Neural crest cell (in vitro differentiated cells): ENCODE data around the gene HSP90AA1. TPM values are rescaled to one million over a fixed set of nuclear protein-coding genes. Genes with fewer than 3 reads are reported as not detected.
"Not testable (repeated sequence)": the region's sequence is repeated elsewhere in the genome, so short reads cannot be mapped to it uniquely, and the experiment has no call there.

ENCODE experiments used
- DNase-seq: peaks from one replicate; pipeline ENCODE4 v3.0.0; 2021; ENCODE audit warnings: low read depth, mixed read lengths, low spot score
- H3K27ac Mint-ChIP-seq: one replicate; pipeline ENCODE4 v1.8.0; 2021; ENCODE audit warnings: mild to moderate bottlenecking, mixed read lengths; ENCODE audit not compliant: unreplicated experiment
- H3K27me3 Mint-ChIP-seq: 2 replicates; pipeline ENCODE4 v1.8.0; 2021; ENCODE audit warnings: low read depth, mild to moderate bottlenecking, mixed read lengths
- H3K36me3 Mint-ChIP-seq: 2 replicates; pipeline ENCODE4 v1.8.0; 2021; ENCODE audit warnings: low read depth, mild to moderate bottlenecking, mixed read lengths
- H3K4me1 Mint-ChIP-seq: 2 replicates; pipeline ENCODE4 v1.8.0; 2021; ENCODE audit warnings: mixed read lengths
- H3K4me3 Mint-ChIP-seq: one replicate; pipeline ENCODE4 v1.8.0; 2021; ENCODE audit warnings: mild to moderate bottlenecking, mixed read lengths
- H3K9me3 Mint-ChIP-seq: 2 replicates; pipeline ENCODE4 v1.8.0; 2021; ENCODE audit warnings: mixed read lengths
- CTCF ChIP-seq: fragments of 200-600 bp; sonication (generic); conservative IDR thresholded peaks from 2 replicates; pipeline ENCODE4 v1.5.0; 2021; ENCODE audit warnings: antibody characterized with exemption, mild to moderate bottlenecking
- total RNA-seq: library from RNA; stranded (reverse); gene quantifications from 2 replicates; pipeline ENCODE4 v1.2.1, GENCODE V29; 2021

Gene HSP90AA1
- total RNA-seq, 1 donor from 2014 or later, result 760 TPM

GRCh38 chr14:102078831-102079699 lies 7.8 kb downstream of the HSP90AA1 start:
- Mint-ChIP-seq H3K27ac (no peak overlapping the region), H3K27me3 (no peaks in the 10 kb centered on the region), H3K4me1 (peaks cover 30% of the 10 kb centered on the region), H3K9me3 (peaks cover 2% of the 10 kb centered on the region), H3K4me3 (peak overlapping the region; percentile 54), H3K36me3 (peaks cover 50% of the 10 kb centered on the region)
- no peak for DNase-seq
- no peak for TF ChIP-seq CTCF

- Mint-ChIP-seq H3K4me1 (peaks cover 23% of the 10 kb centered on the region), H3K4me3 (peak overlapping the region; percentile 49), H3K36me3 (peaks cover 45% of the 10 kb centered on the region), H3K27ac (peak overlapping the region; percentile 57)
- not testable (repeated sequence) for H3K9me3 Mint-ChIP-seq, H3K27me3 Mint-ChIP-seq, DNase-seq
These were observed 8.5 kb downstream of the HSP90AA1 start for GRCh38 chr14:102078361-102078791.

- Mint-ChIP-seq H3K4me1 (peaks cover 16% of the 10 kb centered on the region), H3K27me3 (no peaks in the 10 kb centered on the region), H3K4me3 (no peak overlapping the region), H3K9me3 (peaks cover 2% of the 10 kb centered on the region), H3K27ac (no peak overlapping the region), H3K36me3 (peaks cover 39% of the 10 kb centered on the region)
- TF ChIP-seq CTCF, result no peak
- no peak for DNase-seq
These were observed 9.5 kb downstream of the HSP90AA1 start for GRCh38 chr14:102077382-102077709.

GRCh38 chr14:102075155-102075554 lies 11.7 kb downstream of the HSP90AA1 start:
- Mint-ChIP-seq H3K27ac (no peak overlapping the region), H3K36me3 (peaks cover 21% of the 10 kb centered on the region), H3K4me1 (peaks cover 10% of the 10 kb centered on the region), H3K9me3 (peaks cover 2% of the 10 kb centered on the region), H3K27me3 (no peaks in the 10 kb centered on the region), H3K4me3 (no peak overlapping the region)
- TF ChIP-seq CTCF, result no peak
- DNase-seq, result no peak

GRCh38 chr14:102074415-102074964 lies 12.4 kb downstream of the HSP90AA1 start:
- no peak for DNase-seq
- H3K4me3 Mint-ChIP-seq, result no peak overlapping the region
- H3K4me1 Mint-ChIP-seq, result peaks cover 15% of the 10 kb centered on the region
- H3K27me3 Mint-ChIP-seq, result no peaks in the 10 kb centered on the region
- H3K36me3 Mint-ChIP-seq, result peaks cover 17% of the 10 kb centered on the region
- H3K9me3 Mint-ChIP-seq, result peaks cover 2% of the 10 kb centered on the region
- TF ChIP-seq CTCF, result no peak
- H3K27ac Mint-ChIP-seq, result no peak overlapping the region
